KMS-11 (cell line): ENCODE results near the gene KRT17.

Experiments used
- H2AFZ ChIP-seq: fragments of 200-600 bp; sonication (generic); 2 replicates; pipeline ENCODE4 v1.6.1; 2016; ENCODE audit warnings: antibody characterized with exemption, mixed run types, low read depth
- H3K27ac ChIP-seq: fragments of 200-600 bp; sonication (generic); 2 replicates; pipeline ENCODE4 v1.6.1; 2016; ENCODE audit warnings: mild to moderate bottlenecking, mixed run types
- H3K27me3 ChIP-seq: fragments of 200-600 bp; sonication (generic); 2 replicates; pipeline ENCODE4 v1.6.1; 2017; ENCODE audit warnings: mild to moderate bottlenecking, low read depth, mixed run types, moderate library complexity; ENCODE audit not compliant: insufficient read depth
- H3K36me3 ChIP-seq: fragments of 200-600 bp; sonication (generic); 2 replicates; pipeline ENCODE4 v1.6.1; 2017; ENCODE audit warnings: mild to moderate bottlenecking, mixed run types; ENCODE audit not compliant: insufficient read depth
- H3K4me1 ChIP-seq: fragments of 200-600 bp; sonication (generic); 2 replicates; pipeline ENCODE4 v1.6.1; 2016; ENCODE audit warnings: mild to moderate bottlenecking, low read depth, mixed run types; ENCODE audit not compliant: poor library complexity, severe bottlenecking
- H3K4me2 ChIP-seq: fragments of 200-600 bp; sonication (generic); 2 replicates; pipeline ENCODE4 v1.7.0; 2016; ENCODE audit warnings: mild to moderate bottlenecking, mixed run types
- H3K4me3 ChIP-seq: fragments of 200-600 bp; sonication (generic); IDR thresholded peaks from 2 replicates; pipeline ENCODE4 v1.6.1; 2017; ENCODE audit warnings: low read depth, low read length, mixed read lengths; ENCODE audit not compliant: insufficient read depth
- H3K79me2 ChIP-seq: fragments of 200-600 bp; sonication (generic); 2 replicates; pipeline ENCODE4 v1.6.1; 2016; ENCODE audit warnings: low read depth, mixed run types; ENCODE audit not compliant: insufficient read depth
- H3K9ac ChIP-seq: fragments of 200-600 bp; sonication (generic); 2 replicates; pipeline ENCODE4 v1.6.1; 2016; ENCODE audit warnings: mild to moderate bottlenecking, mixed run types
- H4K20me1 ChIP-seq: fragments of 200-600 bp; sonication (generic); 2 replicates; pipeline ENCODE4 v1.6.1; 2016; ENCODE audit warnings: mild to moderate bottlenecking, mixed run types; ENCODE audit not compliant: insufficient read depth
- CTCF ChIP-seq: fragments of 200-600 bp; sonication (generic); conservative IDR thresholded peaks from 2 replicates; pipeline ENCODE4 v1.6.1; 2017; ENCODE audit warnings: low read depth, mild to moderate bottlenecking, antibody characterized with exemption, low read length, moderate library complexity, mixed read lengths

Gene KRT17

GRCh38 chr17:41654678-41655607 lies 30.6 kb upstream of the KRT17 start:
- Histone ChIP-seq H3K4me1 (no peaks in the 10 kb centered on the region), H3K4me3 (no peak overlapping the region), H4K20me1 (no peaks in the 10 kb centered on the region), H3K36me3 (no peaks in the 10 kb centered on the region), H3K79me2 (no peaks in the 10 kb centered on the region), H2AFZ (no peak overlapping the region), H3K27ac (no peak overlapping the region), H3K27me3 (no peaks in the 10 kb centered on the region), H3K9ac (no peak overlapping the region), H3K4me2 (no peak overlapping the region)
- TF ChIP-seq CTCF: no peak

GRCh38 chr17:41653892-41654677 lies 29.7 kb upstream of the KRT17 start:
- Histone ChIP-seq H4K20me1 (no peaks in the 10 kb centered on the region), H3K27me3 (no peaks in the 10 kb centered on the region), H3K4me2 (no peak overlapping the region), H3K27ac (no peak overlapping the region), H3K36me3 (no peaks in the 10 kb centered on the region), H2AFZ (no peak overlapping the region), H3K79me2 (no peaks in the 10 kb centered on the region), H3K4me3 (no peak overlapping the region), H3K4me1 (no peaks in the 10 kb centered on the region), H3K9ac (no peak overlapping the region)
- TF ChIP-seq CTCF: no peak

- no peak overlapping the region for H3K27ac ChIP-seq
- no peaks in the 10 kb centered on the region for H3K27me3 ChIP-seq
- no peak overlapping the region for H3K4me2 ChIP-seq
- H3K4me3 ChIP-seq: no peak overlapping the region
- no peak overlapping the region for H2AFZ ChIP-seq
- H3K36me3 ChIP-seq: no peaks in the 10 kb centered on the region
- no peaks in the 10 kb centered on the region for H4K20me1 ChIP-seq
- no peak overlapping the region for H3K9ac ChIP-seq
- H3K4me1 ChIP-seq: peaks cover under 1% of the 10 kb centered on the region
- H3K79me2 ChIP-seq: no peaks in the 10 kb centered on the region
- TF ChIP-seq CTCF: no peak
Measured at GRCh38 chr17:41653421-41653820, 29.0 kb upstream of the KRT17 start.

GRCh38 chr17:41652461-41652970 lies 28.1 kb upstream of the KRT17 start:
- no peak overlapping the region for H3K4me3 ChIP-seq
- H4K20me1 ChIP-seq: no peaks in the 10 kb centered on the region
- H3K36me3 ChIP-seq: no peaks in the 10 kb centered on the region
- H3K4me1 ChIP-seq: peaks cover 9% of the 10 kb centered on the region
- no peak overlapping the region for H2AFZ ChIP-seq
- no peak overlapping the region for H3K9ac ChIP-seq
- no peak overlapping the region for H3K27ac ChIP-seq
- no peaks in the 10 kb centered on the region for H3K79me2 ChIP-seq
- H3K4me2 ChIP-seq: no peak overlapping the region
- no peak for TF ChIP-seq CTCF
- no peaks in the 10 kb centered on the region for H3K27me3 ChIP-seq
